Measurements from ENCODE around the gene PEAR1. TPM values are rescaled to one million over a fixed set of nuclear protein-coding genes. Genes with fewer than 3 reads are reported as not detected.

PEAR1 gene
- total RNA-seq, 1 experiment from 2014 or later = 9.8 TPM

DNA sequence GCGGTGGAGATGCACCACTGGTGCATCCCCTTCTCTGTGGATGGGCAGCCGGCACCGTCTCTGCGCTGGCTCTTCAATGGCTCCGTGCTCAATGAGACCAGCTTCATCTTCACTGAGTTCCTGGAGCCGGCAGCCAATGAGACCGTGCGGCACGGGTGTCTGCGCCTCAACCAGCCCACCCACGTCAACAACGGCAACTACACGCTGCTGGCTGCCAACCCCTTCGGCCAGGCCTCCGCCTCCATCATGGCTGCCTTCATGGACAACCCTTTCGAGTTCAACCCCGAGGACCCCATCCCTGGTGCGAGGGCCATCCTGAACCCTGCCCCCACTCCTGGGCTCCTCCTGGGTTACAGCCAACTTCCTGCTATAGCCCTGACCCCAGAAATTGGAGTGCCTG is 19.9 kb upstream of the PEAR1 start:
- H3K4me1 ChIP-seq (replicated peaks; ENCODE audit: insufficient read depth) = peaks cover 16% of the 10 kb centered on the region
- H3K4me3 ChIP-seq = no peak overlapping the region
- no peak overlapping the region for H3K27ac ChIP-seq
- H3F3A ChIP-seq (ENCODE audit: insufficient read depth, low read depth) = peaks cover 17% of the 10 kb centered on the region
- TF ChIP-seq, protein P1, sequence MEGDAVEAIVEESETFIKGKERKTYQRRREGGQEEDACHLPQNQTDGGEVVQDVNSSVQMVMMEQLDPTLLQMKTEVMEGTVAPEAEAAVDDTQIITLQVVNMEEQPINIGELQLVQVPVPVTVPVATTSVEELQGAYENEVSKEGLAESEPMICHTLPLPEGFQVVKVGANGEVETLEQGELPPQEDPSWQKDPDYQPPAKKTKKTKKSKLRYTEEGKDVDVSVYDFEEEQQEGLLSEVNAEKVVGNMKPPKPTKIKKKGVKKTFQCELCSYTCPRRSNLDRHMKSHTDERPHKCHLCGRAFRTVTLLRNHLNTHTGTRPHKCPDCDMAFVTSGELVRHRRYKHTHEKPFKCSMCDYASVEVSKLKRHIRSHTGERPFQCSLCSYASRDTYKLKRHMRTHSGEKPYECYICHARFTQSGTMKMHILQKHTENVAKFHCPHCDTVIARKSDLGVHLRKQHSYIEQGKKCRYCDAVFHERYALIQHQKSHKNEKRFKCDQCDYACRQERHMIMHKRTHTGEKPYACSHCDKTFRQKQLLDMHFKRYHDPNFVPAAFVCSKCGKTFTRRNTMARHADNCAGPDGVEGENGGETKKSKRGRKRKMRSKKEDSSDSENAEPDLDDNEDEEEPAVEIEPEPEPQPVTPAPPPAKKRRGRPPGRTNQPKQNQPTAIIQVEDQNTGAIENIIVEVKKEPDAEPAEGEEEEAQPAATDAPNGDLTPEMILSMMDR (conservative IDR thresholded peaks at IDR 0.05) = no peak
- TF ChIP-seq EZH2 (IDR thresholded peaks at IDR 0.05; ENCODE audit: low read depth) = no peak
- intact Hi-C loops (cut with micrococcal nuclease; ENCODE audit: unreplicated experiment) = no loop called here
- no peaks in the 10 kb centered on the region for H3K79me2 ChIP-seq (ENCODE audit: low read depth)
- CTCF ChIA-PET = interaction anchor here (0.6 kb wide), 1 partner anchor 11 kb away, joined by 4 read pairs; no protein-coding TSS in a partner anchor
- POLR2A ChIA-PET (ENCODE audit: unreplicated experiment) = interaction anchor here (0.6 kb wide), 1 partner anchor 161 kb away, joined by 3 read pairs; no protein-coding TSS in a partner anchor
- H3K27me3 ChIP-seq (ENCODE audit: insufficient read depth, low read depth) = peaks cover 15% of the 10 kb centered on the region
- no peaks in the 10 kb centered on the region for H3K9me2 ChIP-seq (ENCODE audit: insufficient read depth)
- DNase-seq = no peak
- no peak overlapping the region for H3K4me2 ChIP-seq
- H3K36me3 ChIP-seq (ENCODE audit: low read depth) = no peaks in the 10 kb centered on the region
- no TSS peak for BruUV-seq (replicated peaks)
- H2AFZ ChIP-seq = no peak overlapping the region
- no peaks in the 10 kb centered on the region for H3K9me3 ChIP-seq (ENCODE audit: insufficient read depth, low read depth)
- H4K20me1 ChIP-seq (ENCODE audit: insufficient read depth) = no peaks in the 10 kb centered on the region

DNA sequence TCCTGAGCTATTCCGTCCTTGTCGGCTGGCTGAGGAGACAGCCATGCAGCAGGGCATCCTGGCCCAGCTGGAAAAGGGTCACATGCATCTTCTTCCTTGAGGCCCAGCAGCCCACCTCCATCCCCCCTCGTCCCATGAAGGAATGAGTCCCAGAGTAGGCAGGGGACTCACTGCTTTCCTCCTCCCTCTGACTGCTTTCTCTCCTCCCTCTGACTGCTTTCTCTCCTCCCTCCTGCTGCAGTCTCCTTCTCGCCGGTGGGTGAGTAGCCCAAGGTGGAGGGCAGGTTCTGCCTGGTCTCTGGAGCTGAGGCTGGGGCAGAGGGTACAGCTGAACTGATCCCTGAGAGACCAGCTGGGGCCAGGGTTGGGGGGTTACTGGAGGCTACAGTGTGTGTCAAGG is 19.4 kb upstream of the PEAR1 start:
- Histone ChIP-seq H3K9me2 (ENCODE audit: insufficient read depth) (no peaks in the 10 kb centered on the region), H3K27ac (no peak overlapping the region), H3K4me1 (replicated peaks; ENCODE audit: insufficient read depth) (peaks cover 16% of the 10 kb centered on the region), H3K27me3 (ENCODE audit: insufficient read depth, low read depth) (peaks cover 20% of the 10 kb centered on the region), H2AFZ (no peak overlapping the region), H4K20me1 (ENCODE audit: insufficient read depth) (no peaks in the 10 kb centered on the region), H3K36me3 (ENCODE audit: low read depth) (no peaks in the 10 kb centered on the region), H3K9me3 (ENCODE audit: insufficient read depth, low read depth) (no peaks in the 10 kb centered on the region), H3K79me2 (ENCODE audit: low read depth) (no peaks in the 10 kb centered on the region), H3K4me2 (no peak overlapping the region), H3K4me3 (no peak overlapping the region), H3F3A (ENCODE audit: insufficient read depth, low read depth) (peaks cover 17% of the 10 kb centered on the region)
- CTCF ChIA-PET = no interaction called here
- intact Hi-C loops (cut with micrococcal nuclease; ENCODE audit: unreplicated experiment) = no loop called here
- no TSS peak for BruUV-seq (replicated peaks)
- TF ChIP-seq, protein P1 (conservative IDR thresholded peaks at IDR 0.05) = no peak
- no peak for TF ChIP-seq EZH2 (IDR thresholded peaks at IDR 0.05; ENCODE audit: low read depth)
- POLR2A ChIA-PET (ENCODE audit: unreplicated experiment) = interaction anchor here (0.6 kb wide), 1 partner anchor 162 kb away, joined by 3 read pairs; no protein-coding TSS in a partner anchor
- no peak for DNase-seq

DNA sequence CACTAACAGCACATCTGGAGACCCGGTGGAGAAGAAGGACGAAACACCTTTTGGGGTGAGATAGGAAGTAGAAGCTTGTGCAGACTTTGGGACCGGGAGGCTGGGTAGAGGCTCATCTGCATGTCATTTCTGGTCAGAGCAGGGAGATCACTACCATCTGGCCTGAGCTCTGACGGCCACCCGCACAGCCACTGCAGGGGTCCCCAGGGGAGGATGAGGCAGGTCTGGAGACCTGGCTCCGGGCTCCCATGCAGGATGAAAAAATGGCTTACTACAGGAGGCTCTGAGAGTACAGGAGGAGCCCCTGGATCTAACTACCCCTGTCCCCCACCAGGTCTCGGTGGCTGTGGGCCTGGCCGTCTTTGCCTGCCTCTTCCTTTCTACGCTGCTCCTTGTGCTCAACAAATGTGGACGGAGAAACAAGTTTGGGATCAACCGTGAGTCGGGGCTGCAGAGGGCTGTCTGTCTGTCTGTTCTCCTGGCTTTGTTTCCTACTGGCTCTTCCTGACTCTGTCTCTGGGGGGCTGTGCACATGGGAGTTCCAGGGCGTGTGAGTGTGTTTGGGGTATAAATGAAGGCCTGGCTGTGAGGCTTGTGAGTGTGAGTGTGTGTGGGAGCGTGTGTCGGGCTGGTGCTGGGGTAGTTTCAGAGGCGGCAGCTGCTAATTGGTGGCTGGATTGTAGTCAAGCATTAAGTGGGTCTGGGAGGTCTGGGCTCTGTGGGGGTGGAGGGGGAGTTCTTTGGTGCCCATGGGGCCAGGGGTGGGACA is 18.8 kb upstream of the PEAR1 start:
- H2AFZ ChIP-seq = no peak overlapping the region
- H3K4me1 ChIP-seq (replicated peaks; ENCODE audit: insufficient read depth) = peaks cover 16% of the 10 kb centered on the region
- no peaks in the 10 kb centered on the region for H3K9me3 ChIP-seq (ENCODE audit: insufficient read depth, low read depth)
- H4K20me1 ChIP-seq (ENCODE audit: insufficient read depth) = no peaks in the 10 kb centered on the region
- peaks cover 26% of the 10 kb centered on the region for H3K27me3 ChIP-seq (ENCODE audit: insufficient read depth, low read depth)
- H3K79me2 ChIP-seq (ENCODE audit: low read depth) = no peaks in the 10 kb centered on the region
- no peak overlapping the region for H3K4me3 ChIP-seq
- CTCF ChIA-PET = interaction anchor here (0.6 kb wide), 1 partner anchor 28 kb away, joined by 4 read pairs; no protein-coding TSS in a partner anchor
- POLR2A ChIA-PET (ENCODE audit: unreplicated experiment) = no interaction called here
- no peaks in the 10 kb centered on the region for H3K36me3 ChIP-seq (ENCODE audit: low read depth)
- no peaks in the 10 kb centered on the region for H3K9me2 ChIP-seq (ENCODE audit: insufficient read depth)
- no peak overlapping the region for H3K27ac ChIP-seq
- no peak for TF ChIP-seq EZH2 (IDR thresholded peaks at IDR 0.05; ENCODE audit: low read depth)
- TF ChIP-seq, protein P1 (conservative IDR thresholded peaks at IDR 0.05) = no peak
- no TSS peak for BruUV-seq (replicated peaks)
- no peak overlapping the region for H3K4me2 ChIP-seq
- DNase-seq = no peak
- intact Hi-C loops (cut with micrococcal nuclease; ENCODE audit: unreplicated experiment) = no loop called here
- H3F3A ChIP-seq (ENCODE audit: insufficient read depth, low read depth) = peaks cover 17% of the 10 kb centered on the region
